ENCODE measurements around the gene CTSW.

The CTSW gene

DNA sequence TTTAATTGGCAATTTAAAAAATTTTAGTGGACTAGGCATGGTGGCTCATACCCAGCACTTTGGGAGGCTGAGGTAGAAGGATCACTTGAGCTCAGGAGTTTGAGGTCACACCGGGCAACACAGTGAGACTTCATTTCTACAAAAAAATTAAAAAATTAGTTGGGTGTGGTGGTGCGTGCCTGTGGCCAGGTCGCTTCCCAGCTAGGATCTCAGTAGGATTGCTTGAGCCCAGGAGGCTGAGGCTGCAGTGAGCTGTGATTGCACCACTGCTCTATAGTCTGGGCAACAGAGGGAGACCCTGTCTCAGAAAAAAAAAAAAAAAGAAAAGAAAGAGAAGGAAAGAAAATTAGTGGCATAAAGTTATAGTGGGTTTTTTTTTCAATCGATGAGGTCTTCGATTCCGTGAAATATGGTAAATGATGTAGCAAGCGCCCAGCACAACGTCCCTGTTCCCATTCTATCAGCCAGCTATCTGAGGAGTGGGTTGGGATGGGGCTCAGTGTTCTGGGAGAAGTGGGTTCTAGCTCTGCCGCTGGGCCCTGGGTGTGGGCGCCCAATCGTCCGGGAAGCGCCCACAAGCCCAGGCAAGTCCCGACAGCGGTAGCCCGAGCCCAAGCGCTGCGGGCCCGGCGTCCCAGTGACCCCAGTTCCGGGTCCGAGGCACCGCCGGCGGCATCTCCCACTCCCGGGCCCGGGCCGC lies 19.2 kb downstream of the CTSW start (continued):
- no peak for TF ChIP-seq KLF16 (tag by site-specific recombination; IDR thresholded peaks at IDR 0.05)
- no peak for TF ChIP-seq ZNF658 (tag by site-specific recombination; IDR thresholded peaks at IDR 0.05)
- TF ChIP-seq, protein P1, sequence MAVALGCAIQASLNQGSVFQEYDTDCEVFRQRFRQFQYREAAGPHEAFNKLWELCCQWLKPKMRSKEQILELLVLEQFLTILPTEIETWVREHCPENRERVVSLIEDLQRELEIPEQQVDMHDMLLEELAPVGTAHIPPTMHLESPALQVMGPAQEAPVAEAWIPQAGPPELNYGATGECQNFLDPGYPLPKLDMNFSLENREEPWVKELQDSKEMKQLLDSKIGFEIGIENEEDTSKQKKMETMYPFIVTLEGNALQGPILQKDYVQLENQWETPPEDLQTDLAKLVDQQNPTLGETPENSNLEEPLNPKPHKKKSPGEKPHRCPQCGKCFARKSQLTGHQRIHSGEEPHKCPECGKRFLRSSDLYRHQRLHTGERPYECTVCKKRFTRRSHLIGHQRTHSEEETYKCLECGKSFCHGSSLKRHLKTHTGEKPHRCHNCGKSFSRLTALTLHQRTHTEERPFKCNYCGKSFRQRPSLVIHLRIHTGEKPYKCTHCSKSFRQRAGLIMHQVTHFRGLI (tag by site-specific recombination; IDR thresholded peaks at IDR 0.05), result peak; percentile 44; the same call in 1 of the 2 replicates
- no peak for TF ChIP-seq ZNF121 (tag by site-specific recombination; IDR thresholded peaks at IDR 0.05)
- no peak for TF ChIP-seq ZNF580 (tag by site-specific recombination; IDR thresholded peaks at IDR 0.05)
- TF ChIP-seq, protein P2, sequence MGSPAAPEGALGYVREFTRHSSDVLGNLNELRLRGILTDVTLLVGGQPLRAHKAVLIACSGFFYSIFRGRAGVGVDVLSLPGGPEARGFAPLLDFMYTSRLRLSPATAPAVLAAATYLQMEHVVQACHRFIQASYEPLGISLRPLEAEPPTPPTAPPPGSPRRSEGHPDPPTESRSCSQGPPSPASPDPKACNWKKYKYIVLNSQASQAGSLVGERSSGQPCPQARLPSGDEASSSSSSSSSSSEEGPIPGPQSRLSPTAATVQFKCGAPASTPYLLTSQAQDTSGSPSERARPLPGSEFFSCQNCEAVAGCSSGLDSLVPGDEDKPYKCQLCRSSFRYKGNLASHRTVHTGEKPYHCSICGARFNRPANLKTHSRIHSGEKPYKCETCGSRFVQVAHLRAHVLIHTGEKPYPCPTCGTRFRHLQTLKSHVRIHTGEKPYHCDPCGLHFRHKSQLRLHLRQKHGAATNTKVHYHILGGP (tag by site-specific recombination; IDR thresholded peaks at IDR 0.05), result no peak
- no peak for TF ChIP-seq ZNF654 (tag by site-specific recombination; IDR thresholded peaks at IDR 0.05; ENCODE audit: low read depth)
- no peak for TF ChIP-seq ZBTB7A (tag by site-specific recombination; IDR thresholded peaks at IDR 0.05; ENCODE audit: low read depth)
- no peak for TF ChIP-seq ZNF302 (tag by site-specific recombination; IDR thresholded peaks at IDR 0.05; ENCODE audit: low read depth)
- TF ChIP-seq KLF9 (tag by site-specific recombination; IDR thresholded peaks at IDR 0.05; ENCODE audit: low read depth), result no peak

GRCh38 chr11:65899356-65900124 lies 19.9 kb downstream of the CTSW start:
- Histone ChIP-seq H3K27ac (ENCODE audit: extremely low read depth, low read depth, low read length) (peak overlapping the region; percentile 25; the same call in 1 of the 2 replicates), H3K4me1 (ENCODE audit: control insufficient read depth, insufficient read depth, low read length) (no peaks in the 10 kb centered on the region), H3K4me3 (ENCODE audit: low read depth, low read length) (peak overlapping the region; percentile 62), H3K9me3 (ENCODE audit: control insufficient read depth, insufficient read depth, low read depth, low read length) (no peaks in the 10 kb centered on the region), H3K36me3 (ENCODE audit: control insufficient read depth in 2 of 2, insufficient read depth in 1 of 2, low read length in 2 of 2) (peaks cover 0 to 3% of the 10 kb centered on the region in 2 experiments; a peak in 1 of 3 replicates)
- ChIA-PET POLR2A (interaction anchor here (0.7 to 4.9 kb wide), 3 partner anchors 10 to 788 kb away, joined by 3 to 74 read pairs (median 7); partner anchors contain the start of genes CCDC85B, FIBP and TM7SF2), CTCF (interaction anchor here (1.7 to 3.5 kb wide), 3 partner anchors 11 to 15 kb away, joined by 7 to 36 read pairs (median 18); partner anchors contain the start of genes CCDC85B and FIBP)
- TF ChIP-seq ZFP69B (tag by site-specific recombination; IDR thresholded peaks at IDR 0.05), result no peak
- TF ChIP-seq CTCF (tag by site-specific recombination; IDR thresholded peaks at IDR 0.05), result 0 out of 2 replicates have a peak, but pooled peaks have one; percentile 45
- no peak for TF ChIP-seq ZNF274 (IDR thresholded peaks at IDR 0.05; ENCODE audit: low read length)
- TF ChIP-seq ZNF274 (tag by site-specific recombination; IDR thresholded peaks at IDR 0.05; ENCODE audit: borderline replicate concordance), result no peak
- no peak for TF ChIP-seq ZNF76 (tag by site-specific recombination; IDR thresholded peaks at IDR 0.05; ENCODE audit: borderline replicate concordance, low read depth)
- TF ChIP-seq ZBTB8A (tag by site-specific recombination; IDR thresholded peaks at IDR 0.05), result peak; percentile 99
- TF ChIP-seq, protein P3, sequence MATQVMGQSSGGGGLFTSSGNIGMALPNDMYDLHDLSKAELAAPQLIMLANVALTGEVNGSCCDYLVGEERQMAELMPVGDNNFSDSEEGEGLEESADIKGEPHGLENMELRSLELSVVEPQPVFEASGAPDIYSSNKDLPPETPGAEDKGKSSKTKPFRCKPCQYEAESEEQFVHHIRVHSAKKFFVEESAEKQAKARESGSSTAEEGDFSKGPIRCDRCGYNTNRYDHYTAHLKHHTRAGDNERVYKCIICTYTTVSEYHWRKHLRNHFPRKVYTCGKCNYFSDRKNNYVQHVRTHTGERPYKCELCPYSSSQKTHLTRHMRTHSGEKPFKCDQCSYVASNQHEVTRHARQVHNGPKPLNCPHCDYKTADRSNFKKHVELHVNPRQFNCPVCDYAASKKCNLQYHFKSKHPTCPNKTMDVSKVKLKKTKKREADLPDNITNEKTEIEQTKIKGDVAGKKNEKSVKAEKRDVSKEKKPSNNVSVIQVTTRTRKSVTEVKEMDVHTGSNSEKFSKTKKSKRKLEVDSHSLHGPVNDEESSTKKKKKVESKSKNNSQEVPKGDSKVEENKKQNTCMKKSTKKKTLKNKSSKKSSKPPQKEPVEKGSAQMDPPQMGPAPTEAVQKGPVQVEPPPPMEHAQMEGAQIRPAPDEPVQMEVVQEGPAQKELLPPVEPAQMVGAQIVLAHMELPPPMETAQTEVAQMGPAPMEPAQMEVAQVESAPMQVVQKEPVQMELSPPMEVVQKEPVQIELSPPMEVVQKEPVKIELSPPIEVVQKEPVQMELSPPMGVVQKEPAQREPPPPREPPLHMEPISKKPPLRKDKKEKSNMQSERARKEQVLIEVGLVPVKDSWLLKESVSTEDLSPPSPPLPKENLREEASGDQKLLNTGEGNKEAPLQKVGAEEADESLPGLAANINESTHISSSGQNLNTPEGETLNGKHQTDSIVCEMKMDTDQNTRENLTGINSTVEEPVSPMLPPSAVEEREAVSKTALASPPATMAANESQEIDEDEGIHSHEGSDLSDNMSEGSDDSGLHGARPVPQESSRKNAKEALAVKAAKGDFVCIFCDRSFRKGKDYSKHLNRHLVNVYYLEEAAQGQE (tag by site-specific recombination; IDR thresholded peaks at IDR 0.05), result no peak
- TF ChIP-seq ZEB2 (tag by site-specific recombination; IDR thresholded peaks at IDR 0.05), result peak; percentile 85
- peak; percentile 53; the same call in 1 of the 2 replicates for TF ChIP-seq ZNF501 (tag by site-specific recombination; IDR thresholded peaks at IDR 0.05)
- TF ChIP-seq ZNF518A (tag by site-specific recombination; conservative IDR thresholded peaks at IDR 0.05; ENCODE audit: low read depth), result no peak

Measured in HEK293 (cell line).